ENCODE results near the gene MET. TPM values are rescaled to one million over a fixed set of nuclear protein-coding genes. Genes with fewer than 3 reads are reported as not detected.

The MET gene
- total and polyA plus RNA-seq, 4 donors, result 10.2 to 41.9 (median 25.4) TPM

DNA sequence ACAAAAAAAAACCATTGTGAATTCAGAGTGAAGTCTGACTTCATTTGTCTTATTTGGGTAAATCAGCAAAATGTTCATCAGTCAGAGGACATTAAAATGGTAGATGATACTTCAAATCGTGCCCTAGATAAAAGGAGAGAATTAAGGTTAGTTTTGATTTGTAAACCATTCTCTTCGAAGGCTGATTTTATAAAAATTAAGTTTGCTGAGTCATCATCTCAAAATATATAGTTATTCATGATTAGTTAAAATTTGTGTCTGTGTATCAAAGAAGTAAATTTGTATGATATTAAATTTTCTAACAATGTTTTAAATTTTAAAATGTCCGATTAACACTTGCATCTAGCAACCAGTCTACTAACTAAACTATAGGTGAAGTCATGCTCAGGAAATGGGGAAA, 35.3 kb downstream of the MET start:
- TF ChIP-seq RAD21 (IDR thresholded peaks at IDR 0.05), result no peak
- Histone ChIP-seq H3K27me3 (ENCODE audit: control insufficient read depth in 4 of 4, insufficient read depth in 4 of 4, low read length in 3 of 4) (no peaks in the 10 kb centered on the region), H3K27ac (ENCODE audit: low read depth in 1 of 2, low read length in 2 of 2) (no peak overlapping the region), H3K4me1 (ENCODE audit: control insufficient read depth in 4 of 4, insufficient read depth in 4 of 4, low read length in 3 of 4) (peaks cover 0 to 19% (median 11%) of the 10 kb centered on the region in 4 donors), H3K4me3 (ENCODE audit: low read depth in 1 of 3, low read length in 3 of 3) (no peak overlapping the region), H3K9me3 (ENCODE audit: control insufficient read depth in 4 of 4, low read length in 3 of 4) (no peaks in the 10 kb centered on the region), H3K9ac (ENCODE audit: low read depth in 1 of 2, low read length in 2 of 2) (no peak overlapping the region), H3K36me3 (ENCODE audit: control insufficient read depth in 4 of 4, insufficient read depth in 3 of 4, low read depth in 1 of 4, low read length in 3 of 4) (no peaks in the 10 kb centered on the region)
- WGBS, result 90% methylated on average over 3 of the region's 3 CpGs
- DNase-seq (ENCODE audit: low spot score), result no peak

DNA sequence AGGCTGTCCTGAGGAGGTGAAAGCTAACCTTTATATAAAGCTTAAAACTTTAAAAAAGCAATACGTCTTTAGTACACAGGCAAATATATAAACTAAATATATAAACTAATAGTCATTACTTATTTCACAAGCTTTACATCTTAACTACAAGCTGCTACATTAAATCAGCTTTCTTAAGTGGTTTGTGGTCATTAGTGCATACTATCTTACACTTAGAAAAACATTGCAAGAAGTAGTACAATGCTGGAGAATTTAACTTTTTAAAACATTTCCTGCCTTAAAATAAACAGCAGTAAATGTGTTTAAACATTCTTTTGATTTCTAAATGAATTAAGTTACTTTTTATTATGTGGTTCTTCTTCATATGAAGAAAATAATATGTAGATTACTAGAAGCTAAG, 36.3 kb downstream of the MET start:
- Histone ChIP-seq H3K9me3 (ENCODE audit: control insufficient read depth in 4 of 4, low read length in 3 of 4) (no peaks in the 10 kb centered on the region), H3K4me3 (ENCODE audit: low read depth in 1 of 3, low read length in 3 of 3) (no peak overlapping the region), H3K27ac (ENCODE audit: low read depth in 1 of 2, low read length in 2 of 2) (no peak overlapping the region), H3K4me1 (ENCODE audit: control insufficient read depth in 4 of 4, insufficient read depth in 4 of 4, low read length in 3 of 4) (peaks cover 0 to 19% (median 8%) of the 10 kb centered on the region in 4 donors), H3K9ac (ENCODE audit: low read depth in 1 of 2, low read length in 2 of 2) (no peak overlapping the region), H3K36me3 (ENCODE audit: control insufficient read depth in 4 of 4, insufficient read depth in 3 of 4, low read depth in 1 of 4, low read length in 3 of 4) (no peaks in the 10 kb centered on the region), H3K27me3 (ENCODE audit: control insufficient read depth in 4 of 4, insufficient read depth in 4 of 4, low read length in 3 of 4) (no peaks in the 10 kb centered on the region)
- no peak for DNase-seq (ENCODE audit: low spot score)
- 91% methylated on average over 1 of the region's 1 CpG for WGBS
- TF ChIP-seq, protein P1, sequence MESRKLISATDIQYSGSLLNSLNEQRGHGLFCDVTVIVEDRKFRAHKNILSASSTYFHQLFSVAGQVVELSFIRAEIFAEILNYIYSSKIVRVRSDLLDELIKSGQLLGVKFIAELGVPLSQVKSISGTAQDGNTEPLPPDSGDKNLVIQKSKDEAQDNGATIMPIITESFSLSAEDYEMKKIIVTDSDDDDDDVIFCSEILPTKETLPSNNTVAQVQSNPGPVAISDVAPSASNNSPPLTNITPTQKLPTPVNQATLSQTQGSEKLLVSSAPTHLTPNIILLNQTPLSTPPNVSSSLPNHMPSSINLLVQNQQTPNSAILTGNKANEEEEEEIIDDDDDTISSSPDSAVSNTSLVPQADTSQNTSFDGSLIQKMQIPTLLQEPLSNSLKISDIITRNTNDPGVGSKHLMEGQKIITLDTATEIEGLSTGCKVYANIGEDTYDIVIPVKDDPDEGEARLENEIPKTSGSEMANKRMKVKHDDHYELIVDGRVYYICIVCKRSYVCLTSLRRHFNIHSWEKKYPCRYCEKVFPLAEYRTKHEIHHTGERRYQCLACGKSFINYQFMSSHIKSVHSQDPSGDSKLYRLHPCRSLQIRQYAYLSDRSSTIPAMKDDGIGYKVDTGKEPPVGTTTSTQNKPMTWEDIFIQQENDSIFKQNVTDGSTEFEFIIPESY (IDR thresholded peaks at IDR 0.05), result no peak
- TF ChIP-seq, protein P2, sequence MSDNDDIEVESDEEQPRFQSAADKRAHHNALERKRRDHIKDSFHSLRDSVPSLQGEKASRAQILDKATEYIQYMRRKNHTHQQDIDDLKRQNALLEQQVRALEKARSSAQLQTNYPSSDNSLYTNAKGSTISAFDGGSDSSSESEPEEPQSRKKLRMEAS (IDR thresholded peaks at IDR 0.05), result no peak
- TF ChIP-seq FOXA1 (IDR thresholded peaks at IDR 0.05) (no peak), JUND (IDR thresholded peaks at IDR 0.05) (no peak), SP1 (IDR thresholded peaks at IDR 0.05) (no peak), YY1 (IDR thresholded peaks at IDR 0.05) (no peak), FOXA2 (IDR thresholded peaks at IDR 0.05) (no peak), TAF1 (conservative IDR thresholded peaks at IDR 0.05) (no peak), GABPA (IDR thresholded peaks at IDR 0.05 in 1 of 2, conservative IDR thresholded peaks at IDR 0.05 in 1 of 2) (no peak), HNF4G (IDR thresholded peaks at IDR 0.05) (no peak), HNF4A (conservative IDR thresholded peaks at IDR 0.05) (no peak), RAD21 (IDR thresholded peaks at IDR 0.05) (no peak)
- TF ChIP-seq, protein P3, sequence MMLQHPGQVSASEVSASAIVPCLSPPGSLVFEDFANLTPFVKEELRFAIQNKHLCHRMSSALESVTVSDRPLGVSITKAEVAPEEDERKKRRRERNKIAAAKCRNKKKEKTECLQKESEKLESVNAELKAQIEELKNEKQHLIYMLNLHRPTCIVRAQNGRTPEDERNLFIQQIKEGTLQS (IDR thresholded peaks at IDR 0.05), result no peak
- TF ChIP-seq, protein P4, sequence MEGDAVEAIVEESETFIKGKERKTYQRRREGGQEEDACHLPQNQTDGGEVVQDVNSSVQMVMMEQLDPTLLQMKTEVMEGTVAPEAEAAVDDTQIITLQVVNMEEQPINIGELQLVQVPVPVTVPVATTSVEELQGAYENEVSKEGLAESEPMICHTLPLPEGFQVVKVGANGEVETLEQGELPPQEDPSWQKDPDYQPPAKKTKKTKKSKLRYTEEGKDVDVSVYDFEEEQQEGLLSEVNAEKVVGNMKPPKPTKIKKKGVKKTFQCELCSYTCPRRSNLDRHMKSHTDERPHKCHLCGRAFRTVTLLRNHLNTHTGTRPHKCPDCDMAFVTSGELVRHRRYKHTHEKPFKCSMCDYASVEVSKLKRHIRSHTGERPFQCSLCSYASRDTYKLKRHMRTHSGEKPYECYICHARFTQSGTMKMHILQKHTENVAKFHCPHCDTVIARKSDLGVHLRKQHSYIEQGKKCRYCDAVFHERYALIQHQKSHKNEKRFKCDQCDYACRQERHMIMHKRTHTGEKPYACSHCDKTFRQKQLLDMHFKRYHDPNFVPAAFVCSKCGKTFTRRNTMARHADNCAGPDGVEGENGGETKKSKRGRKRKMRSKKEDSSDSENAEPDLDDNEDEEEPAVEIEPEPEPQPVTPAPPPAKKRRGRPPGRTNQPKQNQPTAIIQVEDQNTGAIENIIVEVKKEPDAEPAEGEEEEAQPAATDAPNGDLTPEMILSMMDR (IDR thresholded peaks at IDR 0.05; ENCODE audit: low read depth, low read length, missing input control), result no peak

DNA sequence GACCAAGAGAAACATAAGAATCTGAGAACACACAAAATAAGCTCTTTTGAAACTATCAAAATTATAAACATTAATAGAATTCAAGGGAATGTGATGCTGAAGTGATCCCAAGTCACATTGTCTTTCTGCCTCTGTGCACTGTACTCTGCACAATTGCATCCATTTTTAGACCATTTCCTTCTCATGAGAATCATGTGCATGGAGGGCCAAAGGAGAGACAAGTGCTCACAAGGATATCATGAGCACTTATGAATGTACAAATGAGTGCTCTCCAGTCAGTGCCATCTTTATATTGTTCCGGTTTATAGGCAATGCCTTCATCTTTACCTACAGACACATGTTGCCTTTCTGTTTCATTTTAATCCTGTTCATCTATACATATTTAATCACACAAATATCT, 36.9 kb downstream of the MET start:
- no peak for DNase-seq (ENCODE audit: low spot score)
- Histone ChIP-seq H3K9me3 (ENCODE audit: control insufficient read depth in 4 of 4, low read length in 3 of 4) (no peaks in the 10 kb centered on the region), H3K27me3 (ENCODE audit: control insufficient read depth in 4 of 4, insufficient read depth in 4 of 4, low read length in 3 of 4) (no peaks in the 10 kb centered on the region), H3K4me1 (ENCODE audit: control insufficient read depth in 4 of 4, insufficient read depth in 4 of 4, low read length in 3 of 4) (peaks cover 0 to 19% (median 8%) of the 10 kb centered on the region in 4 donors), H3K27ac (ENCODE audit: low read depth in 1 of 2, low read length in 2 of 2) (no peak overlapping the region), H3K9ac (ENCODE audit: low read depth in 1 of 2, low read length in 2 of 2) (no peak overlapping the region), H3K36me3 (ENCODE audit: control insufficient read depth in 4 of 4, insufficient read depth in 3 of 4, low read depth in 1 of 4, low read length in 3 of 4) (no peaks in the 10 kb centered on the region), H3K4me3 (ENCODE audit: low read depth in 1 of 3, low read length in 3 of 3) (no peak overlapping the region)
- TF ChIP-seq FOXA1 (IDR thresholded peaks at IDR 0.05) (no peak), SP1 (IDR thresholded peaks at IDR 0.05) (no peak), NR2F2 (IDR thresholded peaks at IDR 0.05) (no peak)
- WGBS, result 94% methylated on average over 1 of the region's 1 CpG
